ENCODE data around the gene VAPA.
A peak's percentile ranks its signal among the peaks of the same experiment; 100 is the strongest.

The VAPA gene

GRCh38 chr18:9915291-9916076 lies 1.7 kb downstream of the VAPA start:
- DNase-seq = no peak

- no peak for DNase-seq
These were observed 2.3 kb downstream of the VAPA start for GRCh38 chr18:9916077-9916639.

- no peak for DNase-seq
These were observed 3.0 kb downstream of the VAPA start for GRCh38 chr18:9916808-9917207.

- DNase-seq = peak; percentile 62
These were observed 4.3 kb downstream of the VAPA start for GRCh38 chr18:9918016-9918680.

- no peak for DNase-seq
These were observed 5.9 kb downstream of the VAPA start for GRCh38 chr18:9919564-9920232.

- DNase-seq = no peak
These were observed 8.9 kb downstream of the VAPA start for GRCh38 chr18:9922592-9923311.

GRCh38 chr18:9924371-9924943 lies 10.6 kb downstream of the VAPA start:
- DNase-seq = no peak

GRCh38 chr18:9925369-9925768 lies 11.6 kb downstream of the VAPA start:
- DNase-seq = no peak

GRCh38 chr18:9925795-9926194 lies 12.0 kb downstream of the VAPA start:
- DNase-seq = no peak

GRCh38 chr18:9926223-9926894 lies 12.5 kb downstream of the VAPA start:
- no peak for DNase-seq

GRCh38 chr18:9926977-9927376 lies 13.2 kb downstream of the VAPA start:
- DNase-seq = no peak

- no peak for DNase-seq
These were observed 13.7 kb downstream of the VAPA start for GRCh38 chr18:9927392-9928063.

- no peak for DNase-seq
These were observed 14.9 kb downstream of the VAPA start for GRCh38 chr18:9928646-9929259.

- DNase-seq = no peak
These were observed 16.6 kb downstream of the VAPA start for GRCh38 chr18:9930299-9930884.

GRCh38 chr18:9931146-9931545 lies 17.3 kb downstream of the VAPA start:
- no peak for DNase-seq

- no peak for DNase-seq
These were observed 17.9 kb downstream of the VAPA start for GRCh38 chr18:9931678-9932077.

GRCh38 chr18:9933865-9934264 lies 20.0 kb downstream of the VAPA start:
- DNase-seq = no peak

- no peak for DNase-seq
These were observed 20.5 kb downstream of the VAPA start for GRCh38 chr18:9934274-9934673.

- DNase-seq = no peak
These were observed 27.3 kb downstream of the VAPA start for GRCh38 chr18:9941103-9941502.

- DNase-seq = no peak
These were observed 27.8 kb downstream of the VAPA start for GRCh38 chr18:9941660-9942059.

- no peak for DNase-seq
These were observed 29.5 kb downstream of the VAPA start for GRCh38 chr18:9943311-9943710.
